Measurements from ENCODE around the gene ZFYVE16. TPM values are rescaled to one million over a fixed set of nuclear protein-coding genes. Genes with fewer than 3 reads are reported as not detected.

Gene ZFYVE16
- total and polyA plus RNA-seq, 2 of the 4 experiments (the other 2 are of a cell fraction): 5.3 to 11.1 TPM

- TF ChIP-seq BHLHE40 (IDR thresholded peaks at IDR 0.05; ENCODE audit: low read depth, low read length) (no peak), SMC3 (IDR thresholded peaks at IDR 0.05; ENCODE audit: low read depth, low read length) (no peak)
Observed at GRCh38 chr5:80406980-80407734, 707 bp upstream of the ZFYVE16 start (continued).

- Histone ChIP-seq H2AFZ (replicated peaks; ENCODE audit: low read length, poor library complexity) (peak overlapping the region; percentile 99), H3K23ac (ENCODE audit: low read depth, low read length) (peak overlapping the region; percentile 96), H3K14ac (replicated peaks; ENCODE audit: low read depth, low read length) (peak overlapping the region; percentile 33; the same call in 1 of the 2 replicates), H3K4me2 (ENCODE audit: low read depth, low read length) (peak overlapping the region; percentile 99), H3K27ac (ENCODE audit: insufficient read depth, low read length) (peak overlapping the region; percentile 80), H2AK5ac (ENCODE audit: low read depth, low read length) (no peak overlapping the region), H2BK120ac (ENCODE audit: low read depth, low read length) (no peak overlapping the region), H3K18ac (ENCODE audit: low read depth, low read length) (no peak overlapping the region), H3K9me3 (ENCODE audit: control insufficient read depth, insufficient read depth, low read length) (no peaks in the 10 kb centered on the region), H3K4me1 (ENCODE audit: control insufficient read depth, insufficient read depth, low read length) (peaks cover 3% of the 10 kb centered on the region; the same call in 1 of the 2 replicates), H4K5ac (ENCODE audit: low read depth, low read length) (no peak overlapping the region), H3K4me3 (ENCODE audit: insufficient read depth, low read depth, low read length) (peak overlapping the region; percentile 75), H2BK20ac (ENCODE audit: low read depth, low read length) (no peak overlapping the region), H2AK9ac (replicated peaks; ENCODE audit: low read depth, low read length, poor library complexity) (peak overlapping the region; percentile 89), H4K91ac (ENCODE audit: insufficient read depth, low read depth, low read length) (no peak overlapping the region), H3K4ac (ENCODE audit: low read depth, low read length) (peak overlapping the region; percentile 55), H2BK15ac (ENCODE audit: low read depth, low read length) (no peak overlapping the region), H4K8ac (ENCODE audit: low read depth in 2 of 2, low read length in 2 of 2) (peak overlapping the region in 1 of 2 experiments; percentile 6; a peak in 1 of 4 replicates), H3K9ac (ENCODE audit: low read depth, low read length) (peak overlapping the region; percentile 74), H3K79me1 (ENCODE audit: low read depth in 1 of 2, low read length in 2 of 2) (peaks cover 3 to 18% of the 10 kb centered on the region in 2 experiments; a peak in 3 of 4 replicates), H2BK5ac (ENCODE audit: low read depth, low read length, poor library complexity, severe bottlenecking) (peak overlapping the region; percentile 72), H3K36me3 (ENCODE audit: control insufficient read depth, insufficient read depth, low read length) (peaks cover 4% of the 10 kb centered on the region; the same call in 1 of the 2 replicates), H4K20me1 (ENCODE audit: insufficient read depth, low read length) (peaks cover 4% of the 10 kb centered on the region; the same call in 1 of the 2 replicates), H3K9me1 (ENCODE audit: insufficient read depth, low read length) (0 out of 2 replicates have a peak, but pooled peaks cover 4% of the 10 kb centered on the region), H3K56ac (ENCODE audit: extremely low read depth, insufficient read depth, low read length) (peak overlapping the region; percentile 66; the same call in 1 of the 2 replicates), H3K27me3 (ENCODE audit: control insufficient read depth, insufficient read depth, low read length) (no peaks in the 10 kb centered on the region)
- dilution Hi-C loops (cut with HindIII; ENCODE audit: low sequenced_read_pairs, unreplicated experiment): no loop called here
- TF ChIP-seq MAZ (IDR thresholded peaks at IDR 0.05; ENCODE audit: borderline replicate concordance, low read depth, low read length) (peak; percentile 62), CHD1 (IDR thresholded peaks at IDR 0.05; ENCODE audit: low read depth, low read length) (no peak), NFE2L2 (IDR thresholded peaks at IDR 0.05; ENCODE audit: low read depth, low read length) (no peak), RAD21 (IDR thresholded peaks at IDR 0.05; ENCODE audit: low read length) (no peak)
- WGBS, 2 experiments (ENCODE audit: extremely low coverage in 2 of 2, insufficient read length in 1 of 2): 0% methylated on average over 10 of the region's 24 CpGs; no CpG with 5 or more reads in 1 of the 2 experiments
- BruUV-seq (replicated peaks): TSS peak; percentile 36
- ATAC-seq (ENCODE audit: low read depth): no peak
- peak; percentile 38 for DNase-seq
- POLR2A ChIA-PET (ENCODE audit: unreplicated experiment): no interaction called here
- CTCF ChIA-PET: interaction anchor here (0.7 to 1.0 kb wide), 2 partner anchors 11 to 18 kb away, joined by 3 to 4 read pairs; no protein-coding TSS in a partner anchor
- in situ Hi-C loops (cut with MboI; ENCODE audit: low sequenced_read_pairs): no loop called here
- intact Hi-C loops (cut with micrococcal nuclease): loop anchor here (5.0 kb wide), 1 partner anchor 316 kb away; no protein-coding TSS in a partner anchor
Observed at GRCh38 chr5:80408484-80409366, 861 bp downstream of the ZFYVE16 start.
